Spleen (tissue), 11 donors: ENCODE data around the gene MYCBPAP. TPM values are rescaled to one million over a fixed set of nuclear protein-coding genes. Genes with fewer than 3 reads are reported as not detected.
A peak's percentile ranks its signal among the peaks of the same experiment; 100 is the strongest.

ENCODE experiments used
- DNase-seq: peaks from one replicate; pipeline ENCODE4 v3.0.0-alpha.2; 2020
- H3K27ac ChIP-seq, 8 donors: fragments of 200-600 bp; sonication (generic) in 7 of 8; 1 replicate in 4 of 8; 2 replicates in 4 of 8; pipeline versions ENCODE4 v1.5.0 to v1.8.0; 2016 to 2021; ENCODE audit warnings: inconsistent platforms in 4 of 8, mild to moderate bottlenecking in 4 of 8, moderate library complexity in 1 of 8
- H3K27me3 ChIP-seq, 7 donors: fragments of 200-600 bp; sonication (generic) in 6 of 7; replicated peaks in 1 of 7; 1 replicate in 4 of 7; 2 replicates in 3 of 7; pipeline versions ENCODE4 v1.5.0 to v1.8.0; 2016 to 2021; ENCODE audit warnings: inconsistent platforms in 3 of 7, mild to moderate bottlenecking in 1 of 7
- H3K36me3 ChIP-seq, 6 donors: fragments of 200-600 bp; sonication (generic) in 5 of 6; 1 replicate in 4 of 6; 2 replicates in 2 of 6; pipeline versions ENCODE4 v1.5.0 to v1.8.0; 2016 to 2021; ENCODE audit warnings: inconsistent platforms in 2 of 6
- H3K4me1 ChIP-seq, 6 donors: fragments of 200-600 bp; sonication (generic) in 5 of 6; 1 replicate in 3 of 6; 2 replicates in 3 of 6; pipeline versions ENCODE4 v1.5.0 to v1.8.0; 2016 to 2021; ENCODE audit warnings: inconsistent platforms in 3 of 6
- H3K4me3 ChIP-seq, 8 donors: fragments of 200-600 bp; sonication (generic) in 7 of 8; 1 replicate in 4 of 8; 2 replicates in 4 of 8; pipeline versions ENCODE4 v1.5.0 to v1.8.0; 2016 to 2021; ENCODE audit warnings: inconsistent platforms in 4 of 8, mild to moderate bottlenecking in 4 of 8, moderate library complexity in 2 of 8
- H3K9me3 ChIP-seq, 8 donors: fragments of 200-600 bp; sonication (generic) in 7 of 8; 1 replicate in 4 of 8; 2 replicates in 4 of 8; pipeline versions ENCODE4 v1.5.0 to v1.8.0; 2016 to 2021; ENCODE audit warnings: inconsistent platforms in 4 of 8
- CTCF ChIP-seq, 11 experiments: fragments of 200-600 bp in 7 of 11; fragments of 450-650 bp in 4 of 11; sonication (generic) in 4 of 11; IDR thresholded peaks in 8 of 11; conservative IDR thresholded peaks in 3 of 11; 1 replicate in 7 of 11; 2 replicates in 4 of 11; pipeline versions ENCODE4 v1.4.0 to v1.8.0; 2016 to 2021; ENCODE audit warnings: antibody characterized with exemption in 11 of 11, inconsistent platforms in 4 of 11, mild to moderate bottlenecking in 1 of 11
- POLR2A ChIP-seq, 3 donors: fragments of 450-650 bp; IDR thresholded peaks; one replicate each; pipeline ENCODE4 v1.5.1; 2017; ENCODE audit warnings: antibody characterized with exemption in 3 of 3, mild to moderate bottlenecking in 1 of 3
- POLR2AphosphoS5 ChIP-seq, 3 donors: sonication (generic); formaldehyde crosslinking; IDR thresholded peaks; one replicate each; pipeline ENCODE4 v1.5.1; 2017; ENCODE audit warnings: antibody characterized with exemption in 3 of 3
- WGBS, 5 donors: extraction: QIAGEN DNeasy Blood & Tissue Kit in 3 of 5; methylation state at CpG; one replicate each; pipeline versions ENCODE4 v1.1.5 to v1.1.7; 2013 to 2018; 5-methylcytosine and 5-hydroxymethylcytosine counted together
- intact Hi-C: fragments of 100-400 bp; cut with DNase I; formaldehyde crosslinking; loops from one replicate; pipeline ENCODE4 v1.15.0; 2023; ENCODE audit warnings: low total_unique reads
- polyA plus RNA-seq, 3 donors: library from polyadenylated mRNA; stranded (reverse); fragments of 200-250 nt; gene quantifications; one replicate each; pipeline ENCODE4 v1.2.1, GENCODE V29; 2013
- total RNA-seq, 7 donors: library from RNA; depleted of rRNA in 3 of 7; stranded (reverse); fragments of >200 nt in 3 of 7; fragmentation: NEBNext Ultra II Directional in 4 of 7; extraction: Animal tissue kit (Norgen Biotek cat#: 25700) in 4 of 7; gene quantifications; one replicate each; pipeline versions ENCODE4 v1.1.0 to v1.2.1, GENCODE V29; 2016 to 2021
- donor health status: healthy with polysubstance abuse.
- donor health status: DM: no; HTN: no; CAD: no; lungs with moderate emphysema.
- donor health status: DM: no; HTN: no; CAD: no.
- donor health status: Bipolar disorder and iron deficiency.
- donor health status: healthy.
- donor health status: DM: no; HTN: no; CAD: no.
- donor health status: DM: yes; HTN: yes; CAD: no.

MYCBPAP gene
- total and polyA plus RNA-seq, 10 donors: 0.15 to 2.8 (median 0.84) TPM

DNA sequence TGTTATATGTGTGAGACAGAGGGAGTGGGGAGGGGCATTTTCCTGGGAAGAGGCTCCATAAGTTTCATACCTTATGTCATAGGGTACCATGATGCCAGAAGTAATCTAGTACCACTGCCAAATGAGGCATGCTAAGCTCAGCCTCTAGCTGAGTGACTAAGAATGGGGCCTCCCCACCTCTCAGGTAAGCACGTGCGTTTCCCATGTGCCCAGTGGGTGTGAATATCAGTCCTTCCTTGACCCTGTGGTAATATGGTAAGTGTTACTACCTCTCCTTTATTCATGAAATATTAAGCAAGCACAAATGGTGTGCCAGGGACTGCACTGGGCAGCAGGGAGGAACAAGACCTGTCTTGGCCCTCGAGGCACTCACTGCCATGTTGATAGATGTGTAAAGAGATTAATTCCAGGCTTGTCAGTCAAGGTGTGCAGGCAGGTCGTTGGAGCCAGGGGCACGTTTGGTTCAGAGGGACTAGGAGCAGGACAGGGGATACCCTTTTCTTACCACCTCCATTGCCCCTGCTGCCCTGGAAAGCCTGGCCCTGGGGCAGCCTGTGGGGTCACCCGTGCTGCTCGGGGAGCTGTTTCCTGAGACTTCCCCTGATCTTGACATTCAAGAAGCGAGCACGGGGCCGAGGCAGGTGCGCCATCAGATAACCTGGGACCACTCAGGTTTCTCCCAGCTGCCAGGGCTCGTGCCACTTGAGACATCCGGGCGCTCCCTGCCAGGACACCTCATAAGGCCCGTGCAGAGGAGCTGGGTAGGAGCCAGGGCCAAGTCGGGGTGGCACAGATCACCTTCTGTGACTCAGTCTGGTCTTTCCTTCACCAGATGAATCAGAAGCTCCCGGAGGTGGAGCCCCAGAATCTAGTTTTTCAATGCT is 20.8 kb upstream of the MYCBPAP start:
- H3K4me1 ChIP-seq: peaks cover 0 to 5% (median 4%) of the 10 kb centered on the region in 6 donors
- H3K27me3 ChIP-seq: no peaks in the 10 kb centered on the region
- peak; percentile 57 for DNase-seq
- intact Hi-C loops: no loop called here
- no peak overlapping the region for H3K4me3 ChIP-seq
- H3K36me3 ChIP-seq: peaks cover 0 to 52% (median 29%) of the 10 kb centered on the region in 6 donors
- H3K9me3 ChIP-seq: no peaks in the 10 kb centered on the region
- WGBS, 5 donors: 85 to 91% (median 87%) methylated on average over 8 to 17 of the region's 17 CpGs
- H3K27ac ChIP-seq: no peak overlapping the region
- TF ChIP-seq POLR2AphosphoS5 (IDR thresholded peaks at IDR 0.05) (peak in 1 of 3 donors; percentile 27), POLR2A (IDR thresholded peaks at IDR 0.05) (no peak), CTCF (IDR thresholded peaks at IDR 0.05 in 8 of 11, conservative IDR thresholded peaks at IDR 0.05 in 3 of 11) (no peak)

DNA sequence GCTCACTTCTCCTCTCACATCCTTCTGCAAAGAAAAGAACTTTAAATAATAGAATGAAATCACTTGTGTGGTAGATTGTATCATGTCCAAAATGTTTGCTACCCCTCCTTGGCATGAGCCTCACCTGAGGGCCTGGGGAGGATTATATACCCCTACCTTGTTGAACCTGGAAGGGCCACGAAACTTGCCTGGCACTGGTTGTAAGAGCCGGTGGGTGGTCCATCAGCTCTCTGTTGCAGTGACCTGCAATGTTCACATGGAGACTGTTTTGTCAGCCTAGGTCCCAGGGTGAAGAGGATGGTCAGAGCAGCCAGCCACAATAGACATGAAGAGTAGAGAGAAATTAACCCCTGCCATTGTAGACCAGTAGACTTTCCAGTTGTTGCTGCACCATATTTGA is 19.4 kb upstream of the MYCBPAP start:
- Histone ChIP-seq H3K36me3 (peaks cover 0 to 41% (median 21%) of the 10 kb centered on the region in 6 donors), H3K9me3 (no peaks in the 10 kb centered on the region), H3K27ac (no peak overlapping the region), H3K27me3 (no peaks in the 10 kb centered on the region), H3K4me3 (no peak overlapping the region), H3K4me1 (no peaks in the 10 kb centered on the region)
- no peak for DNase-seq
- intact Hi-C loops: no loop called here
- TF ChIP-seq CTCF (IDR thresholded peaks at IDR 0.05 in 8 of 11, conservative IDR thresholded peaks at IDR 0.05 in 3 of 11): no peak
- no peak for TF ChIP-seq POLR2A (IDR thresholded peaks at IDR 0.05)
- TF ChIP-seq POLR2AphosphoS5 (IDR thresholded peaks at IDR 0.05): no peak
- 80 to 95% (median 93%) methylated on average over 2 of the region's 2 CpGs for WGBS, 5 donors

DNA sequence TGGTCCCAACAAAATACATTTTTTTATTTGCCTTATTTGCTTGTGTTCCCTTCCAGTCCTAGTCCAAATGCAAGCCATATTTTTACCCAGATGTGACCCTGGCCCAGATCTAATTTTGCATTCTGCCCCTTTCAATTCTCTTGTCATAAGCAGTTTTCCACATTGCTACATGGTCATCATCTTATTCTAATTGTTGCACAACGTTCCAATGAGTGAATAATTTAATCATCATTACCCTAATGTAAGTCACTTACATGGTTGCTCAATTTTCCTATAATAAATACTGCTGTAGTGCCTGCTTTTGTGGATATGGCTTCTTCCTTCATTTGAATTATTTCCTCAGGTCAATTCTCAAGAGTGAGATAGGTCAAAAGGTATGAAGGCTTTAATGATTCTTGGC is 16.7 kb upstream of the MYCBPAP start:
- DNase-seq: no peak
- intact Hi-C loops: no loop called here
- 44 to 66% (median 51%) methylated on average over 1 of the region's 1 CpG for WGBS, 5 donors
- TF ChIP-seq POLR2A (IDR thresholded peaks at IDR 0.05) (no peak), CTCF (IDR thresholded peaks at IDR 0.05 in 8 of 11, conservative IDR thresholded peaks at IDR 0.05 in 3 of 11) (no peak), POLR2AphosphoS5 (IDR thresholded peaks at IDR 0.05) (no peak)
- no peak overlapping the region for H3K27ac ChIP-seq
- H3K9me3 ChIP-seq: no peaks in the 10 kb centered on the region
- H3K36me3 ChIP-seq: peaks cover 0 to 15% (median 2%) of the 10 kb centered on the region in 6 donors
- no peaks in the 10 kb centered on the region for H3K4me1 ChIP-seq
- no peak overlapping the region for H3K4me3 ChIP-seq
- no peaks in the 10 kb centered on the region for H3K27me3 ChIP-seq

DNA sequence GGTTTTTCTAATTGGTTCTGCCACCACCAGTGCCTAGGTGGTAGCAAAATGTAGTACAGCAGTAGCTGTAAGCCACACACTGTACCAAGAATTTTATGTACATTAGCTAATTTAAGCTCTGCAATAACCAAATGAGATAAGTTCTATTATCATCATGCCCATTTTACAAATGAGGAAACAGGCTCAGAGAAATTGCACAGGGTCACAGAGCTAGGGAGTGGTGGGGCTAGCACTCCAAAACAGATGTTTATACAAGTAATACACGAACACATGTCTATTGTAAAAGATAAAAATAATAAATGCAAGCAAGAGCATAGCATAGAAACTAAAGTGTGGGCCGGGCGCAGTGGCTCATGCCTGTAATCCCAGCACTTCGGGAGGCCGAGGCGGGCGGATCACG is 16.0 kb upstream of the MYCBPAP start:
- Histone ChIP-seq H3K27ac (no peak overlapping the region), H3K36me3 (peaks cover 0 to 8% (median 2%) of the 10 kb centered on the region in 6 donors), H3K4me3 (no peak overlapping the region), H3K4me1 (no peaks in the 10 kb centered on the region), H3K9me3 (no peaks in the 10 kb centered on the region), H3K27me3 (no peaks in the 10 kb centered on the region)
- intact Hi-C loops: no loop called here
- TF ChIP-seq POLR2AphosphoS5 (IDR thresholded peaks at IDR 0.05): no peak
- no peak for TF ChIP-seq POLR2A (IDR thresholded peaks at IDR 0.05)
- no peak for TF ChIP-seq CTCF (IDR thresholded peaks at IDR 0.05 in 8 of 11, conservative IDR thresholded peaks at IDR 0.05 in 3 of 11)
- WGBS, 5 donors: 85 to 93% (median 90%) methylated on average over 6 to 8 of the region's 8 CpGs
- no peak for DNase-seq
